GM21576 (cell line): ENCODE results near the gene IFI16.
"Not testable (repeated sequence)": the region's sequence is repeated elsewhere in the genome, so short reads cannot be mapped to it uniquely, and the experiment has no call there.

Experiments
- ATAC-seq: cut with Tn5 transposase; IDR thresholded peaks from one replicate; pipeline ENCODE4 v1.9.1; 2021; ENCODE audit warnings: mild to moderate bottlenecking, moderate library complexity; ENCODE audit not compliant: unreplicated experiment

The IFI16 gene

GRCh38 chr1:159007726-159008125 is 2.0 kb upstream of the IFI16 start:
- ATAC-seq: no peak

GRCh38 chr1:159008744-159009188 is 941 bp upstream of the IFI16 start:
- peak; percentile 68 for ATAC-seq

GRCh38 chr1:159009287-159009686 is 420 bp upstream of the IFI16 start:
- no peak for ATAC-seq

GRCh38 chr1:159010391-159010790 is 684 bp downstream of the IFI16 start:
- ATAC-seq: no peak

- not testable (repeated sequence) for ATAC-seq
These were observed 1.3 kb downstream of the IFI16 start for GRCh38 chr1:159011001-159011400.

GRCh38 chr1:159011751-159012150 is 2.0 kb downstream of the IFI16 start:
- no peak for ATAC-seq

- peak; percentile 35 for ATAC-seq
These were observed 2.8 kb downstream of the IFI16 start for GRCh38 chr1:159012495-159012894.

- ATAC-seq: no peak
These were observed 4.4 kb downstream of the IFI16 start for GRCh38 chr1:159014003-159014571.

- ATAC-seq: no peak
These were observed 5.1 kb downstream of the IFI16 start for GRCh38 chr1:159014851-159015250.

GRCh38 chr1:159015440-159015909 is 5.8 kb downstream of the IFI16 start:
- ATAC-seq: peak; percentile 96

GRCh38 chr1:159023723-159024122 is 14.0 kb downstream of the IFI16 start:
- no peak for ATAC-seq

- no peak for ATAC-seq
These were observed 15.3 kb downstream of the IFI16 start for GRCh38 chr1:159025043-159025442.

GRCh38 chr1:159026841-159027240 is 17.1 kb downstream of the IFI16 start:
- not testable (repeated sequence) for ATAC-seq

GRCh38 chr1:159030311-159030710 is 20.6 kb downstream of the IFI16 start:
- ATAC-seq: no peak

- no peak for ATAC-seq
These were observed 21.3 kb downstream of the IFI16 start for GRCh38 chr1:159030877-159031447.

- no peak for ATAC-seq
These were observed 30.5 kb downstream of the IFI16 start for GRCh38 chr1:159040206-159040605.

GRCh38 chr1:159040893-159041724 is 31.4 kb downstream of the IFI16 start:
- ATAC-seq: no peak

- not testable (repeated sequence) for ATAC-seq
These were observed 36.8 kb downstream of the IFI16 start for GRCh38 chr1:159046486-159046885.

GRCh38 chr1:159051436-159051835 is 41.7 kb downstream of the IFI16 start:
- ATAC-seq: no peak

GRCh38 chr1:159054427-159054826 is 44.7 kb downstream of the IFI16 start:
- no peak for ATAC-seq

- no peak for ATAC-seq
These were observed 45.5 kb downstream of the IFI16 start for GRCh38 chr1:159055181-159055641.
